Effector memory CD4-positive, alpha-beta T cell (primary cell): ENCODE data around the gene MT1X.
A peak's percentile ranks its signal among the peaks of the same experiment; 100 is the strongest.

Experiments
- DNase-seq, 3 donors: peaks; one replicate each; pipeline ENCODE4 v3.0.0-alpha.2; 2020
- H3K27ac ChIP-seq: 2 replicates; pipeline ENCODE4 v1.7.0; 2013; ENCODE audit warnings: mild to moderate bottlenecking, low read length, moderate library complexity; ENCODE audit not compliant: insufficient read depth, poor library complexity, severe bottlenecking
- H3K27me3 ChIP-seq: replicated peaks from 2 replicates; pipeline ENCODE4 v1.7.0; 2013; ENCODE audit warnings: mild to moderate bottlenecking, low read length; ENCODE audit not compliant: insufficient read depth, control insufficient read depth, poor library complexity, severe bottlenecking
- H3K36me3 ChIP-seq: 2 replicates; pipeline ENCODE4 v1.7.0; 2013; ENCODE audit warnings: mild to moderate bottlenecking, low read length, moderate library complexity; ENCODE audit not compliant: control insufficient read depth, insufficient read depth
- H3K4me1 ChIP-seq: 2 replicates; pipeline ENCODE4 v1.7.0; 2013; ENCODE audit warnings: low read length, mild to moderate bottlenecking; ENCODE audit not compliant: control insufficient read depth, insufficient read depth, poor library complexity, severe bottlenecking
- H3K4me3 ChIP-seq: 2 replicates; pipeline ENCODE4 v1.7.0; 2013; ENCODE audit warnings: low read length, low read depth, mild to moderate bottlenecking; ENCODE audit not compliant: insufficient read depth, poor library complexity, severe bottlenecking
- H3K9me3 ChIP-seq: 2 replicates; pipeline ENCODE4 v1.7.0; 2013; ENCODE audit warnings: mild to moderate bottlenecking, low read length, moderate library complexity; ENCODE audit not compliant: control insufficient read depth

MT1X gene

GRCh38 chr16:56724191-56724590, 41.9 kb downstream of the MT1X start:
- Histone ChIP-seq H3K27ac (no peak overlapping the region), H3K9me3 (no peaks in the 10 kb centered on the region), H3K27me3 (no peaks in the 10 kb centered on the region), H3K36me3 (no peaks in the 10 kb centered on the region), H3K4me1 (peaks cover 4% of the 10 kb centered on the region), H3K4me3 (no peak overlapping the region)
- no peak for DNase-seq

- Histone ChIP-seq H3K4me1 (peaks cover 14% of the 10 kb centered on the region), H3K27ac (no peak overlapping the region), H3K36me3 (no peaks in the 10 kb centered on the region), H3K9me3 (no peaks in the 10 kb centered on the region), H3K4me3 (no peak overlapping the region), H3K27me3 (no peaks in the 10 kb centered on the region)
- DNase-seq: no peak
These were observed 44.0 kb downstream of the MT1X start for GRCh38 chr16:56726283-56726682.

GRCh38 chr16:56726926-56727325, 44.7 kb downstream of the MT1X start:
- H3K4me3 ChIP-seq: no peak overlapping the region
- peaks cover 14% of the 10 kb centered on the region for H3K4me1 ChIP-seq
- H3K9me3 ChIP-seq: no peaks in the 10 kb centered on the region
- H3K36me3 ChIP-seq: no peaks in the 10 kb centered on the region
- no peaks in the 10 kb centered on the region for H3K27me3 ChIP-seq
- DNase-seq: no peak
- no peak overlapping the region for H3K27ac ChIP-seq

- no peaks in the 10 kb centered on the region for H3K36me3 ChIP-seq
- DNase-seq: no peak
- H3K27me3 ChIP-seq: no peaks in the 10 kb centered on the region
- no peak overlapping the region for H3K27ac ChIP-seq
- H3K4me1 ChIP-seq: peaks cover 14% of the 10 kb centered on the region
- no peaks in the 10 kb centered on the region for H3K9me3 ChIP-seq
- H3K4me3 ChIP-seq: no peak overlapping the region
These were observed 45.8 kb downstream of the MT1X start for GRCh38 chr16:56728027-56728426.

- Histone ChIP-seq H3K9me3 (no peaks in the 10 kb centered on the region), H3K4me3 (peak overlapping the region; percentile 68), H3K27ac (peak overlapping the region; percentile 61), H3K4me1 (peaks cover 14% of the 10 kb centered on the region), H3K27me3 (no peaks in the 10 kb centered on the region), H3K36me3 (no peaks in the 10 kb centered on the region)
- no peak for DNase-seq
These were observed 46.9 kb downstream of the MT1X start for GRCh38 chr16:56728980-56729734.

GRCh38 chr16:56729735-56730662, 47.7 kb downstream of the MT1X start, which contains the start of gene NUP93:
NUP93 (plus strand) TSS chr16:56730129; CDS start chr16:56748248, 18,119 bp downstream.
- no peaks in the 10 kb centered on the region for H3K36me3 ChIP-seq
- peaks cover 14% of the 10 kb centered on the region for H3K4me1 ChIP-seq
- H3K9me3 ChIP-seq: no peaks in the 10 kb centered on the region
- H3K27me3 ChIP-seq: no peaks in the 10 kb centered on the region
- peak within 1 kb of the TSS; percentile 61 for H3K27ac ChIP-seq
- peak; percentile 82 to 86 (median 83) for DNase-seq
- H3K4me3 ChIP-seq: peak within 1 kb of the TSS; percentile 68

- Histone ChIP-seq H3K9me3 (no peaks in the 10 kb centered on the region), H3K27me3 (no peaks in the 10 kb centered on the region), H3K36me3 (no peaks in the 10 kb centered on the region), H3K27ac (no peak overlapping the region), H3K4me3 (no peak overlapping the region), H3K4me1 (peaks cover 14% of the 10 kb centered on the region)
- no peak for DNase-seq
These were observed 50.1 kb downstream of the MT1X start for GRCh38 chr16:56732366-56732765.

GRCh38 chr16:56732832-56733231, 50.6 kb downstream of the MT1X start:
- Histone ChIP-seq H3K27me3 (no peaks in the 10 kb centered on the region), H3K36me3 (no peaks in the 10 kb centered on the region), H3K27ac (no peak overlapping the region), H3K4me3 (no peak overlapping the region), H3K4me1 (peaks cover 14% of the 10 kb centered on the region), H3K9me3 (no peaks in the 10 kb centered on the region)
- no peak for DNase-seq
